Motor neuron (in vitro differentiated cells): Measurements from ENCODE around the gene CACNB2. TPM values are rescaled to one million over a fixed set of nuclear protein-coding genes. Genes with fewer than 3 reads are reported as not detected.
"Not testable (repeated sequence)": the region's sequence is repeated elsewhere in the genome, so short reads cannot be mapped to it uniquely, and the experiment has no call there.

Experiments used
- ATAC-seq, 8 experiments: fragments of 200-7000 bp; cut with Tn5 transposase; replicated peaks in 6 of 8; 2 replicates each; pipeline ENCODE4 v1.8.0; 2021; ENCODE audit warnings: mild to moderate bottlenecking in 8 of 8, moderate library complexity in 8 of 8
- H3K27ac ChIP-seq, 2 donors: fragments of 250-450 bp; sonication (Bioruptor Pico); 2 replicates each; pipeline ENCODE4 v1.9.0; 2021; ENCODE audit warnings: antibody characterized with exemption in 2 of 2, mild to moderate bottlenecking in 2 of 2, moderate library complexity in 1 of 2
- H3K4me1 ChIP-seq, 2 donors: fragments of 250-450 bp; sonication (Bioruptor Pico); replicated peaks in 1 of 2; 2 replicates each; pipeline ENCODE4 v1.6.1; 2021; ENCODE audit warnings: antibody characterized with exemption in 2 of 2, mild to moderate bottlenecking in 2 of 2, moderate library complexity in 1 of 2
- H3K4me3 ChIP-seq, 5 donors: fragments of 250-450 bp; sonication (Bioruptor Pico); 2 replicates each; pipeline ENCODE4 v1.9.0; 2021; ENCODE audit warnings: antibody characterized with exemption in 5 of 5, mild to moderate bottlenecking in 5 of 5, moderate library complexity in 4 of 5
- WGBS, 10 experiments: fragments of 450-650 bp; shearing (Covaris generic); methylation state at CpG; one replicate each; pipeline ENCODE4 v1.0.0; 2022; 5-methylcytosine and 5-hydroxymethylcytosine counted together
- in situ Hi-C, 9 experiments: fragments of 400-800 bp; cut with MboI; loops; one replicate each; pipeline ENCODE4 v1.15.0; 2021; ENCODE audit warnings: low sequenced_read_pairs in 9 of 9, low pct_unique_long_range_greater_than_20kb in 2 of 9; ENCODE audit not compliant: unreplicated experiment in 9 of 9
- total RNA-seq, 8 experiments: library from RNA; unstranded; fragments of 300-600 nt; gene quantifications; 2 replicates each; pipeline versions ENCODE4 v1.2.3 to v1.2.4, GENCODE V29; 2022

Gene CACNB2
- total RNA-seq, 8 experiments from 2014 or later, result 1.3 to 24.1 (median 5.1) TPM

DNA sequence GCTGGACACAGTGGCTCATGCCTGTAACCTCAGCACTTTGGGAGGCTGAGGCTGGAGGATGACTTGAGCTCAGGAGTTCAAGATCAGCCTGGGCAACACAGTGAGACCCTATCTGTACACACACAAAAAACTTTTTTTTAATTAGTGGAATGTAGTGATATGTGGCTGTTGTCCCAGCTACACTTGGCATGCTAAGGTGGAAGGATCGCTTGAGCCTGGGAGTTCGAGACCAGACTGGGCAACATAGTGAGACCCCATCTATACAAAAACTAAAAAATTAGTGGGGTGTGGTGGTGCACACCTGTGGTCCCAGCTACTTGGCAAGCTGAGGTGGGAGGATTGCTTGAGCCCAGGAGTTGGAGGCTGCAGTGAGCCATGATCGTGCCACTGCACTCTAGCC lies 68.0 kb downstream of the CACNB2 start:
- H3K27ac ChIP-seq, H3K4me3 ChIP-seq, ATAC-seq: not testable (repeated sequence)
- 20 to 100% (median 87%) methylated on average over 1 to 3 of the region's 3 CpGs for WGBS, 10 experiments
- in situ Hi-C loops, result loop anchor here in 6 of 9 experiments (25.0 kb wide), 3 partner anchors 296 to 596 kb away; partner anchors contain the start of gene HACD1 (in 2 of the 6)
- peaks cover 14 to 16% of the 10 kb centered on the region in 2 donors for H3K4me1 ChIP-seq

DNA sequence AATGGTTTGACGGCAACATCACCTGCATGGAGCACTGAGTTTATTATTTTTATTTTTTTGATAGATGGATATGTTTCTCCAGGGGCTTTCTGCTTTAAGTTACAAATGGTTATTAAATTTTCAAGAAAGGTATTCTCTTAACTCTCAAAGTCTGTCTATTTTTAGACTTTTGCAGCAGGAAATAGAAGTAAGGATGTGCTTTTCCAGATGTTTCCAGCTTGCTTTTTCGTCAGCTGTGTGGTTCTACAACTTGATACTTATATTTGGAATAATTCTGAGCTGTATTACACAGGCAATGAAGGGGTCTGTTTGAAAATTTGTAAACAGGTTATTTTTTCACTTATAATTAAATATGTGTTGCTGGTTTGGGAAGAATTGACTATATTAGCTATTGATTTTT lies 69.0 kb downstream of the CACNB2 start:
- in situ Hi-C loops, result loop anchor here in 6 of 9 experiments (25.0 kb wide), 3 partner anchors 297 to 597 kb away; partner anchors contain the start of gene HACD1 (in 2 of the 6)
- H3K4me3 ChIP-seq, result no peak overlapping the region
- H3K27ac ChIP-seq, result no peak overlapping the region
- H3K4me1 ChIP-seq, result peaks cover 5 to 6% of the 10 kb centered on the region in 2 donors
- no peak for ATAC-seq
- 0 to 86% (median 55%) methylated on average over 1 to 2 of the region's 2 CpGs for WGBS, 10 experiments

DNA sequence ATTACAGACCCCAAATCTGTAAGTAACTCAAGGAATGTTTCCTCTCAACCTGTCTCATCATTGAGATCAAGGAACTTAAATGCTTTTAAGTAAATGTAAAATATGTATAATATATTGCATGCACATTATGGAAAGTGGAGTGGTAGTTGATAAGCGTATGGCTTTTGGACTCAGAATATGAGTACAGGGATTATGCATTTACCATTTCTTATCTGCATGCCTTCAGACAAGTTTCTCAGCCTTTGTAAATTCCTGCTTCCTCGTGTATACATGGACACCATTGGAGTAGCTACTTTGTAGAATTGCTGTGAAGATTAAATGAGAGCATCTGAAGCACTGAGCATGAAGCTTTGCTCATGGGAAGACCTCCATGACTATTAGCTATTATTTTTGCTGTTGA lies 70.5 kb downstream of the CACNB2 start:
- H3K4me3 ChIP-seq, result no peak overlapping the region
- no peak overlapping the region for H3K27ac ChIP-seq
- H3K4me1 ChIP-seq, result no peaks in the 10 kb centered on the region

DNA sequence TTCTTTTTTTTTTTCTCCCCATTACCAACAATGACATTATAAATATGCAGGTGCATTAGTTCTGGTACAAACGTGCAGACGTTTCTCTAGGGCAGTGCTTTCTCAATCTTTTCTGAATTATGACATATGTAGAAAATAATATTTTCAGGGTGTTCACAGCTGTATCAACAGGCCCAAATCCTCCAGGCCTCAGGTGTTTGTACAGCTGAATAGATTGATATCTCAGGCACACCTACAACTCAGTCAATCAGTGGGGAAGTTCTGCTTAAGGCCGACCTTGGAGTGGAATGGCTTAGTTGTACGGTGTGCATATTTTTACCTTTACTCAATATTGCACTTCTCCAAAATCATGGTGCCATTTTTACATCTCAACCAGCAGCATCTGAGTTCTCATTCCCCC lies 71.6 kb downstream of the CACNB2 start:
- Histone ChIP-seq H3K27ac (no peak overlapping the region), H3K4me3 (no peak overlapping the region), H3K4me1 (peaks cover 0 to 3% of the 10 kb centered on the region in 2 donors)
- no peak for ATAC-seq
- 29 to 100% (median 76%) methylated on average over 1 to 4 of the region's 4 CpGs for WGBS, 10 experiments
- in situ Hi-C loops, result loop anchor here in 7 of 9 experiments (10.0 to 25.0 kb wide), 5 partner anchors 300 to 600 kb away; partner anchors contain the start of gene HACD1 (in 2 of the 7)

More for the DNA sequence above, 70.5 kb downstream of the CACNB2 start:
- 19 to 75% (median 43%) methylated on average over 1 to 2 of the region's 2 CpGs; no CpG with 5 or more reads in 5 of the 10 experiments for WGBS, 10 experiments
- in situ Hi-C loops, result loop anchor here in 7 of 9 experiments (10.0 to 25.0 kb wide), 5 partner anchors 298 to 598 kb away; partner anchors contain the start of gene HACD1 (in 2 of the 7)
- ATAC-seq, result no peak

DNA sequence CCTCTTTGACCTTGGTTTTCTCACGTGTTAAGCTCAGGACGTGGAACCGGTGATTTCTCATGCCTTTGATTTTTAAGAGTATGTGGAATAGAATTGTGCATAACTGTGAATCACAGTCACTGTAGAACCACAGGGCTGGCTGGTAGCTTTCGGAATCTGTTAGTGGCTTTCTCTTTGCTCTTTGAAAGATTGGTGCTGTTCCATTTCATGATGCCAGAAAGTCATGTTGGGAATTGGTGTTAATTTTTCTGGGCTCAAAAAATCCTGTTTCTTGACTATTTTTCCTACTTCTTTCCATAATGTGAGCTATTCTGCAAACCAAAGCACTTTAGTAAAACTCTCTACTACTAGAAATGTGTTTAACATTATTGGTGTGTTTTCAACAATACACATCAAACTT lies 73.0 kb downstream of the CACNB2 start:
- in situ Hi-C loops, result loop anchor here in 7 of 9 experiments (10.0 to 25.0 kb wide), 5 partner anchors 301 to 601 kb away; partner anchors contain the start of gene HACD1 (in 2 of the 7)

DNA sequence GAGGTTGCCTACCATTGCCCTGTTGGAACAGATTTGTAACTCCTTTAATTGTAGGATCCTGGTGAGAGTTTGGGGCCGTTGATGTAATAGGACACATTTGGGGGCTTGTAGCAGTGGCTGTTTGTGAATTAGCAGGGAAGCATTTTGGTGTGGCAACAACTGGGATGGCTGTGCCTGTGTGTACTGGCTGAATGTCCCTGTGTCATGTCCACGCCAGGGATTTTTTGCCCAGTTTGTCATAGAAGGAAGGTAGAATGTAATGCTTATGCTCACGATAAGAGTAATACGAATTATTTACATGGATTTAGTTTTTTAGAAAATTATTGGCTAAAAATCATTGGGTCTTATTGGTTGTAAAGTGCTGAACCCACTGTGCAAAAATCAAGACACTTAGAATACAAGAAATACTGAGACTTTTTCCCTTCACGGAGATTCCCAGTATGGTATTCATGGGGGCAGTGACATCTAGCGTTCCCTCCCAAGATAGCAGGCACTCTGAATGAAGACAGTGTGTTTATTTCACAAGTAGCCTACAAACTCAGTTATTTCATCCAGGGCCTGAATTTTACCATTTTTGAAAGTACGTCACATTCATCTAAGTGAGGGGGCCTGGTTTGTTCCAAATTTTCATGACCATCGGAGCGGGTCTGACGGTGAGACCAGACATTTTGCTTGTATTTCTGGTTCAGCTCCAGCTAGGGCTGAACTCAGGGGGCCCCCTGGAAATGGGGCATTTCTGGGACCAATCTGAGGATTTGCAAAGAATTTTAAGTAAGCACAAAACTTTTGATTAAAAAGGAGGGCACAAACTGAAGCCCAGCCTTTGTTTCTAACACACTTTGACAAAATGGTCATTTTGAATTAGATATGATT lies 74.7 kb downstream of the CACNB2 start:
- Histone ChIP-seq H3K4me1 (peaks cover 0 to 3% of the 10 kb centered on the region in 2 donors), H3K4me3 (no peak overlapping the region), H3K27ac (no peak overlapping the region)
- in situ Hi-C loops, result loop anchor here in 7 of 9 experiments (10.0 to 25.0 kb wide), 5 partner anchors 303 to 603 kb away; partner anchors contain the start of gene HACD1 (in 2 of the 7)
- WGBS, 10 experiments, result 3 to 50% (median 28%) methylated on average over 2 to 9 of the region's 10 CpGs; no CpG with 5 or more reads in 1 of the 10 experiments
- ATAC-seq, result peak; percentile 63 to 86 (median 70)

More for the DNA sequence above, 73.0 kb downstream of the CACNB2 start:
- Histone ChIP-seq H3K27ac (no peak overlapping the region), H3K4me1 (peaks cover 0 to 3% of the 10 kb centered on the region in 2 donors), H3K4me3 (no peak overlapping the region)
- ATAC-seq, result no peak
- 80 to 100% (median 89%) methylated on average over 1 to 4 of the region's 4 CpGs; no CpG with 5 or more reads in 4 of the 10 experiments for WGBS, 10 experiments

DNA sequence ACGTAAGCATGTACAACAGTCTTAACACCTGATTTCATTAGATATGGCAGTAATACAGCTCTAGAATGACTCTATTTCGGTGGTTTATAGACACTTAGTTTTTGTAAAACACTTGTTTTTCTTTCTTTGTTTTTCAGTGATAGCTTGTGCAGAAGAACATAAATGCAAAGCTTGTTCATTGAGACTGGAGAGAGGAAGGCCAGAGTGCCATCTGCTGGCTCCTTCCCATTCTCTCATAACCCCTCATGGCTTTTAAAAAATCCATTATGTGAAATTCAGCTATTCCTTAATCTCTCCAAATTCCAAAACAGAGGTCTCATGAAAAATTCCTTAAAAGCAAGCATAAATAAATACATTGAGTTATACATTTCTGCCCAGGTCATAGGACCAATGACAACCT lies 76.3 kb downstream of the CACNB2 start:
- Histone ChIP-seq H3K27ac (no peak overlapping the region), H3K4me3 (no peak overlapping the region), H3K4me1 (peaks cover 0 to 3% of the 10 kb centered on the region in 2 donors)
- peak in 3 of 8 experiments; percentile 37 to 83 (median 57) for ATAC-seq
- 14 to 60% (median 44%) methylated on average over 1 to 2 of the region's 2 CpGs; no CpG with 5 or more reads in 3 of the 10 experiments for WGBS, 10 experiments
- in situ Hi-C loops, result loop anchor here in 7 of 9 experiments (10.0 to 25.0 kb wide), 5 partner anchors 304 to 604 kb away; partner anchors contain the start of gene HACD1 (in 2 of the 7)

DNA sequence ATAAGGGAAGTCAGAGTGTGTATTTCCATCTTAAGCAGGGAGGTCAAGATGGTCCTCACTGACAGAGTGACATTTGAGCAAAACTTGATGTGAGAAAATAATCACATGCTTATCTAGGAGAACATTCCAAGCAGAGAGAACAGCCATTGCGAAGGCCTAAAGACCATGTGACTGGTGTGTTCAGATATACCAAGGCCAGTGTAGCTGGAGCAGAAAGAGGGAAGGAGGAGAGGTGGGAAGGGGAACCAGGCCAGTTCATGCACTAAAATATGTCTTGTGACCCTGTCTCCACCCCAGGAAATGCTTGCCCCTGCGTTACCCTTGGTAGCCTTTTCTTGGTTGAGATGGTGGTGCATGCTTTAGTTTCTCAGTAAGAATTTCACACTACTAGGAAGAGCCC lies 77.4 kb downstream of the CACNB2 start:
- Histone ChIP-seq H3K27ac (no peak overlapping the region), H3K4me3 (no peak overlapping the region), H3K4me1 (peaks cover 0 to 3% of the 10 kb centered on the region in 2 donors)
- no peak for ATAC-seq
- in situ Hi-C loops, result loop anchor here in 7 of 9 experiments (10.0 to 25.0 kb wide), 5 partner anchors 305 to 605 kb away; partner anchors contain the start of gene HACD1 (in 2 of the 7)
- WGBS, 10 experiments, result 60 to 100% (median 100%) methylated on average over 1 to 2 of the region's 2 CpGs; no CpG with 5 or more reads in 3 of the 10 experiments

DNA sequence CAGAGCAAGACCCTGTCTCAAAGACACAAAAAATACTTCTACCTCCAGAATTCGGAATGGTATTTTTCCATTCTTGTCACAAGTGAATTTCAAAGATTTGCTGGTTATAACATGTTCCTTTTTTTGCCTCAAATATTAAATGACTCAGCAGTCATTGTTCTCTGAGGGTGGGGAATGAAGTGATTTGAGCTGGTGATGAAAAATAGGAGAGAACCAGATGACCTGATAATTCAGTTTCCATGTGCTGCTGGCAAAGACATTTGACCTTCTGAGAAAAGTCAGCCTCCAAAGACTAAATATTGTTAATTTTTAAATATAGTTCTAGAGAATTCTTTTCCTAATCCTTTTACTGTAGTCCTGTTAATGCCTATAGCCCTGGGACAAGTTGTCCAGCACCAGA lies 78.9 kb downstream of the CACNB2 start:
- Histone ChIP-seq H3K4me1 (peaks cover 0 to 3% of the 10 kb centered on the region in 2 donors), H3K4me3 (no peak overlapping the region), H3K27ac (no peak overlapping the region)
- 0 to 100% (median 63%) methylated on average over 1 of the region's 1 CpG; no CpG with 5 or more reads in 4 of the 10 experiments for WGBS, 10 experiments
- in situ Hi-C loops, result loop anchor here in 7 of 9 experiments (10.0 to 25.0 kb wide), 5 partner anchors 307 to 607 kb away; partner anchors contain the start of gene HACD1 (in 2 of the 7)
- no peak for ATAC-seq

DNA sequence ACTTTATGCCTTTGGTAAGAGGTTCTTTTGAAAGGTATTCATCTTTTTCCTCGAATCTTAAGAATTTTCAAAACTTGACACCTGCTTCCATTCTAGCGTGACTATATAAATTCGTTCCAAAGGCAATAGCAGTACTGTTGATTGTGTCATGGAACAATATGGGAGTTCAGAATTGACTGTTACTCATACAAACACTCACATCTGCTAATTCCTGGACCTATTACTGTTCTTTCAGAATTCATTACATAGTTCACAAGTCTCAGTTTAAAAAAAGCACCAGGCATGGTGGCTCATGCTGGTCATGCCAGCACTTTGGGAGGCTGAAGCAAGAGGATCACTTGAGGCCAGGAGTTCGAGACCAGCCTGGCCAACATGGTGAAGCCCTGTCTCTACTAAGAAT lies 80.9 kb downstream of the CACNB2 start:
- H3K27ac ChIP-seq, result no peak overlapping the region
- no peak for ATAC-seq
- H3K4me3 ChIP-seq, result no peak overlapping the region
- in situ Hi-C loops, result loop anchor here in 6 of 9 experiments (25.0 kb wide), 3 partner anchors 309 to 609 kb away; partner anchors contain the start of gene HACD1 (in 2 of the 6)
- peaks cover 0 to 7% of the 10 kb centered on the region in 2 donors for H3K4me1 ChIP-seq
- WGBS, 10 experiments, result 30 to 85% (median 67%) methylated on average over 1 to 4 of the region's 4 CpGs; no CpG with 5 or more reads in 1 of the 10 experiments

DNA sequence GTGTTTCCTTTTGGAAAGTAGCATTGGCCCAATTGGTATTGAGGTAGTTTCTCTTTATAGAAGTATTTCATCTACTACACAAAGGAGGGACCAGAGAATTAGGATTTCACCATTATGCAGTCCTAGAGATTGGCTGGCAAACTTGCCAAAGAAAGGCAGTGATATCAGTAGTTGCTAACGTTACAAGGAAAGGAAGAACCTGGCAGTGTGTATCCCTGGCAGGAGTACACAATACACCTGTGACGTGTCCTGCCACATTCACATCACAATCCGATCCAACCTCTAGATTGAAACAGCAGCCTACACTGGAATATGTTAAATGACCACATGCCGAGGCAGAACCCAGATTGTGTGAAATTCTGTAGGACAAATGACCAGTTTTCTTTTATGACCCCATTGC lies 81.7 kb downstream of the CACNB2 start:
- peaks cover 0 to 4% of the 10 kb centered on the region in 2 donors for H3K4me1 ChIP-seq
- no peak overlapping the region for H3K27ac ChIP-seq
- in situ Hi-C loops, result loop anchor here in 6 of 9 experiments (25.0 kb wide), 3 partner anchors 310 to 610 kb away; partner anchors contain the start of gene HACD1 (in 2 of the 6)
- 43 to 80% (median 67%) methylated on average over 2 to 4 of the region's 4 CpGs; no CpG with 5 or more reads in 2 of the 10 experiments for WGBS, 10 experiments
- no peak overlapping the region for H3K4me3 ChIP-seq
- ATAC-seq, result no peak

DNA sequence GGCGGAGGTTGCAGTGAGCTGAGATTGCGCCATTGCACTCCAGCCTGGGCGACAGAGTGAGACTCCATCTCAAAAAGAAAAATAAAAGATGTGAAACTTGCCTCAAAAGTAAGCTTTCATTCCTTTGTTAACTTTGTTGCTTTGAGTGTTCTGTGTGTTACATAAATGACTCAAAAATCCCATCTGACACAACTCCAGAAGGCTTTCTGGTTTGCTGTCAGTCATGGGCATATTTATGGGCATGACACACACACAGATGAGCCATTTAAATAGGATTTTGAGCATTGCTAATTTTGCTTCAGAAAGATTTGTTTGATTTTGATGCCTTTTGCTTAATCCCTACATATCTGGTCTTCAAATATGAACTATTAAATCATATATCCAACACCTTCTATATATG lies 82.6 kb downstream of the CACNB2 start:
- in situ Hi-C loops, result loop anchor here in 6 of 9 experiments (25.0 kb wide), 3 partner anchors 311 to 611 kb away; partner anchors contain the start of gene HACD1 (in 2 of the 6)
- WGBS, 10 experiments, result 58 to 100% (median 90%) methylated on average over 1 to 3 of the region's 3 CpGs; no CpG with 5 or more reads in 5 of the 10 experiments
- ATAC-seq, result peak in 1 of 8 experiments; percentile 38
- no peak overlapping the region for H3K27ac ChIP-seq
- H3K4me1 ChIP-seq, result peaks cover 0 to 4% of the 10 kb centered on the region in 2 donors
- H3K4me3 ChIP-seq, result no peak overlapping the region
